CD4-positive, alpha-beta memory T cell (primary cell): Measurements from ENCODE around the gene SRPK1. TPM values are rescaled to one million over a fixed set of nuclear protein-coding genes. Genes with fewer than 3 reads are reported as not detected.

Source experiments
- CTCF ChIA-PET: fragments of 350-600 bp; sonication (Branson Sonifier 250); formaldehyde crosslinking; loops from one replicate; lab custom pipeline; 2021; ENCODE audit warnings: inconsistent platforms; ENCODE audit not compliant: partially characterized antibody; lab: Charles Lee
- POLR2A ChIA-PET: fragments of 350-600 bp; sonication (Branson Sonifier 250); formaldehyde crosslinking; loops from one replicate; lab custom pipeline; 2021; ENCODE audit not compliant: partially characterized antibody; lab: Charles Lee
- DNase-seq, 5 donors: peaks; one replicate each; pipeline versions ENCODE4 v3.0.0 to v3.0.0-alpha.2; 2020 to 2022; ENCODE audit warnings: mixed read lengths in 1 of 5
- H3K27ac ChIP-seq: one replicate; pipeline ENCODE4 v1.7.0; 2013; ENCODE audit warnings: low read depth, low read length
- H3K27me3 ChIP-seq: 2 replicates; pipeline ENCODE4 v1.7.0; 2013; ENCODE audit warnings: mild to moderate bottlenecking, low read length, moderate library complexity; ENCODE audit not compliant: insufficient read depth
- H3K36me3 ChIP-seq: 2 replicates; pipeline ENCODE4 v1.7.0; 2013; ENCODE audit warnings: mild to moderate bottlenecking, low read length, moderate library complexity; ENCODE audit not compliant: insufficient read depth
- H3K4me1 ChIP-seq: 2 replicates; pipeline ENCODE4 v1.7.0; 2013; ENCODE audit warnings: mild to moderate bottlenecking, low read length, moderate library complexity; ENCODE audit not compliant: insufficient read depth
- H3K4me3 ChIP-seq, 2 donors: one replicate each; pipeline ENCODE4 v1.7.0; 2013; ENCODE audit warnings: low read length in 2 of 2, mild to moderate bottlenecking in 1 of 2
- H3K9me3 ChIP-seq, 2 donors: one replicate each; pipeline ENCODE4 v1.7.0; 2013; ENCODE audit warnings: low read length in 2 of 2, control low read depth in 1 of 2; ENCODE audit not compliant: control insufficient read depth in 1 of 2
- H3K27ac Mint-ChIP-seq, 7 donors: one replicate each; pipeline ENCODE4 v1.8.0; 2020 to 2021; ENCODE audit warnings: mixed read lengths in 7 of 7, mild to moderate bottlenecking in 6 of 7, inconsistent platforms in 3 of 7, moderate library complexity in 3 of 7
- H3K27me3 Mint-ChIP-seq, 2 donors: one replicate each; pipeline ENCODE4 v1.8.0; 2020 to 2021; ENCODE audit warnings: mixed read lengths in 2 of 2
- H3K36me3 Mint-ChIP-seq, 2 donors: one replicate each; pipeline ENCODE4 v1.8.0; 2020 to 2021; ENCODE audit warnings: mixed read lengths in 2 of 2, inconsistent platforms in 1 of 2, mild to moderate bottlenecking in 1 of 2
- H3K4me1 Mint-ChIP-seq, 4 donors: one replicate each; pipeline ENCODE4 v1.8.0; 2020 to 2021; ENCODE audit warnings: mixed read lengths in 4 of 4, mild to moderate bottlenecking in 1 of 4
- H3K4me3 Mint-ChIP-seq, 8 donors: one replicate each; pipeline ENCODE4 v1.8.0; 2020 to 2021; ENCODE audit warnings: mixed read lengths in 8 of 8, mild to moderate bottlenecking in 7 of 8, moderate library complexity in 6 of 8, inconsistent platforms in 3 of 8
- H3K9me3 Mint-ChIP-seq, 8 donors: one replicate each; pipeline ENCODE4 v1.8.0; 2020 to 2021; ENCODE audit warnings: mixed read lengths in 8 of 8, mild to moderate bottlenecking in 5 of 8, inconsistent platforms in 3 of 8, moderate library complexity in 1 of 8
- intact Hi-C: fragments of 100-400 bp; cut with micrococcal nuclease; formaldehyde crosslinking; loops from one replicate; pipeline ENCODE4 v1.15.1; 2023
- polyA plus RNA-seq, 2 donors: library from polyadenylated mRNA; unstranded; fragments of 300-500 nt; fragmentation: Illumina TruSeq; gene quantifications; one replicate each; pipeline ENCODE4 v1.2.3, GENCODE V29; 2021
- total RNA-seq, 2 experiments: library from RNA; stranded (reverse); gene quantifications; one replicate each; pipeline ENCODE4 v1.2.3, GENCODE V29; 2021

Gene SRPK1
- total and polyA plus RNA-seq, 4 experiments from 2014 or later: 47.6 to 57.5 (median 51.6) TPM

DNA sequence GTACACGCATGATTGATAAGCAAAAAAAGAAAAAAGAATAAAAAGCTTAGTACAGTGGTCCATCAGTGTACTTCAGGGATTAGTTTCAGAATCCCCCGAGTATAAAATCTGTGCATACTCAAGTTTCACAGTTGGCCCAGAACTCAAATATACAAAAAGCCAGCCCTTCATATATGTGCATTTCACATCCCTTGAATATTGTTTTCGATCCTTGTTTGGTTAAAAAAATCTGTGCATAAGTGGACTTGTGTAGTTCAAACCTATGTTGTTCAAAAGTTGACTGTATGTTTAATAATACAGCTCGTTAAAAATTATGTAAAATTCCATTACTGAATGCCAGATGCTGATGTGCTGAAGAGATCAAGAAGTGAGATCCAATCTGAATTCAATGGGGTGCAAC is 61.5 kb downstream of the SRPK1 start:
- POLR2A ChIA-PET: no interaction called here
- Histone ChIP-seq H3K4me1 (no peaks in the 10 kb centered on the region), H3K27ac (no peak overlapping the region), H3K4me3 (no peak overlapping the region), H3K36me3 (peaks cover 32% of the 10 kb centered on the region), H3K9me3 (no peaks in the 10 kb centered on the region), H3K27me3 (no peaks in the 10 kb centered on the region)
- Mint-ChIP-seq H3K4me1 (peaks cover 0 to 5% (median 1%) of the 10 kb centered on the region in 4 donors), H3K36me3 (peaks cover 68 to 70% of the 10 kb centered on the region in 2 donors), H3K4me3 (no peak overlapping the region), H3K27me3 (no peaks in the 10 kb centered on the region), H3K27ac (no peak overlapping the region), H3K9me3 (no peaks in the 10 kb centered on the region)
- intact Hi-C loops: no loop called here
- DNase-seq: no peak
- CTCF ChIA-PET: no interaction called here

DNA sequence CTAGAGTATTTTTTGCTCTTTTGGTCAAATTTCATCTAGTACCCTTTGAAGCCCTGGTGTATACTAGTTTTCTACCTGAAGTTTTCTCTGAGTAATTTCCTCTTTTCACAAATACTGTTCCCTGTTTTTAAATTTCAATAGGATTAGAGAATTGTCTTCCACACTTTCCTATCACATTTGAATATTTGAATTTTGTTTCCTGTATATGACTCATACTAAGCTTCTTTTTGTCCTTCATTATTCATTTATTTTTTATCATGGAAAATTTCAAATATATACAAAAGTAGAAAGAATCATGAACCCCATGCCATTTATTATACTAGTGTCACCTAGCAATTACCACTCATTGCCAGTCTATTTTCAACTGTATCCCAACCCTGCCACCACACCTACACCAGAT is 63.0 kb downstream of the SRPK1 start:
- Mint-ChIP-seq H3K4me1 (peaks cover 0 to 3% (median under 1%) of the 10 kb centered on the region in 4 donors), H3K27ac (peak overlapping the region in 2 of 7 donors; percentile 22 to 42), H3K36me3 (peaks cover 70 to 74% of the 10 kb centered on the region in 2 donors), H3K9me3 (no peaks in the 10 kb centered on the region), H3K27me3 (no peaks in the 10 kb centered on the region), H3K4me3 (no peak overlapping the region)
- intact Hi-C loops: no loop called here
- Histone ChIP-seq H3K9me3 (no peaks in the 10 kb centered on the region), H3K4me1 (no peaks in the 10 kb centered on the region), H3K27ac (no peak overlapping the region), H3K27me3 (no peaks in the 10 kb centered on the region), H3K36me3 (peaks cover 37% of the 10 kb centered on the region), H3K4me3 (no peak overlapping the region)
- ChIA-PET CTCF (no interaction called here), POLR2A (no interaction called here)
- DNase-seq: no peak

GRCh38 chr6:35856250-35856649 is 64.6 kb downstream of the SRPK1 start:
- H3K9me3 Mint-ChIP-seq: no peaks in the 10 kb centered on the region
- peaks cover 36% of the 10 kb centered on the region for H3K36me3 ChIP-seq
- H3K9me3 ChIP-seq: no peaks in the 10 kb centered on the region
- no peaks in the 10 kb centered on the region for H3K27me3 ChIP-seq
- no peaks in the 10 kb centered on the region for H3K27me3 Mint-ChIP-seq
- no peak overlapping the region for H3K4me3 Mint-ChIP-seq
- no peaks in the 10 kb centered on the region for H3K4me1 ChIP-seq
- H3K36me3 Mint-ChIP-seq: peaks cover 71 to 77% of the 10 kb centered on the region in 2 donors
- no peak overlapping the region for H3K4me3 ChIP-seq
- no peak for DNase-seq
- POLR2A ChIA-PET: no interaction called here
- no peak overlapping the region for H3K27ac Mint-ChIP-seq
- CTCF ChIA-PET: no interaction called here
- no peak overlapping the region for H3K27ac ChIP-seq
- H3K4me1 Mint-ChIP-seq: peaks cover 0 to 2% (median 0%) of the 10 kb centered on the region in 4 donors
- intact Hi-C loops: no loop called here

DNA sequence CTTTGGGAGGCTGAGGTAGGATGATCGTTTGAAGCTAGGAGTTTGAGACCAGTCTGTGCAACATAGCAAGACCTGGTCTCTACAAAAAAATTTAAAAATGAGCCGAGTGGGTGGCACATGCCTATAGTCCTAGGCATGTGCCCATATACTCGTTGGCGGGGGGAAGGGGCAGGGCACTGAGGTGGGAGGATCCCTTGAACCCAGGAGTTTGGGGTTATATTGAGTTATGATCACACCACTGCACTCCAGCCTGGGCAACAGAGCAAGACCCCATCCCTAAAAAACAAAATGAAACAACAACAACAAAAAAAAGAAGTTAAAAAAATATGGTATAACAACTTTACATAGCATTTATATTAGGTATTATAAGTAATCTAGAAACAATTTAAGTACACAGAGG is 67.9 kb downstream of the SRPK1 start:
- no peaks in the 10 kb centered on the region for H3K27me3 Mint-ChIP-seq
- H3K9me3 Mint-ChIP-seq: peaks cover 0 to 5% (median 0%) of the 10 kb centered on the region in 8 donors
- peaks cover 66 to 71% of the 10 kb centered on the region in 2 donors for H3K36me3 Mint-ChIP-seq
- H3K9me3 ChIP-seq: no peaks in the 10 kb centered on the region
- H3K4me1 Mint-ChIP-seq: peaks cover 0 to 3% (median 0%) of the 10 kb centered on the region in 4 donors
- H3K4me3 ChIP-seq: no peak overlapping the region
- ChIA-PET POLR2A (no interaction called here), CTCF (no interaction called here)
- no peak overlapping the region for H3K27ac ChIP-seq
- intact Hi-C loops: no loop called here
- no peaks in the 10 kb centered on the region for H3K27me3 ChIP-seq
- H3K4me3 Mint-ChIP-seq: no peak overlapping the region
- peaks cover 24% of the 10 kb centered on the region for H3K36me3 ChIP-seq
- no peaks in the 10 kb centered on the region for H3K4me1 ChIP-seq
- no peak overlapping the region for H3K27ac Mint-ChIP-seq
- no peak for DNase-seq

GRCh38 chr6:35850208-35850607 is 70.7 kb downstream of the SRPK1 start:
- H3K9me3 Mint-ChIP-seq: peaks cover 0 to 5% (median 0%) of the 10 kb centered on the region in 8 donors
- ChIA-PET CTCF (no interaction called here), POLR2A (no interaction called here)
- H3K4me3 Mint-ChIP-seq: no peak overlapping the region
- DNase-seq: no peak
- peaks cover 58 to 63% of the 10 kb centered on the region in 2 donors for H3K36me3 Mint-ChIP-seq
- intact Hi-C loops: no loop called here
- peaks cover 11% of the 10 kb centered on the region for H3K36me3 ChIP-seq
- H3K27ac Mint-ChIP-seq: peak overlapping the region in 1 of 7 donors; percentile 36
- peaks cover 0 to 3% (median 0%) of the 10 kb centered on the region in 4 donors for H3K4me1 Mint-ChIP-seq
- H3K27ac ChIP-seq: no peak overlapping the region
- no peak overlapping the region for H3K4me3 ChIP-seq
- no peaks in the 10 kb centered on the region for H3K27me3 Mint-ChIP-seq
- H3K9me3 ChIP-seq: no peaks in the 10 kb centered on the region
- no peaks in the 10 kb centered on the region for H3K27me3 ChIP-seq
- no peaks in the 10 kb centered on the region for H3K4me1 ChIP-seq

- CTCF ChIA-PET: no interaction called here
- Histone ChIP-seq H3K4me3 (no peak overlapping the region), H3K27ac (no peak overlapping the region), H3K9me3 (no peaks in the 10 kb centered on the region), H3K36me3 (peaks cover 14% of the 10 kb centered on the region), H3K27me3 (no peaks in the 10 kb centered on the region), H3K4me1 (no peaks in the 10 kb centered on the region)
- Mint-ChIP-seq H3K4me1 (no peaks in the 10 kb centered on the region), H3K27me3 (no peaks in the 10 kb centered on the region), H3K36me3 (peaks cover 41 to 44% of the 10 kb centered on the region in 2 donors), H3K9me3 (peaks cover 0 to 5% (median 0%) of the 10 kb centered on the region in 8 donors), H3K4me3 (no peak overlapping the region), H3K27ac (no peak overlapping the region)
- POLR2A ChIA-PET: no interaction called here
- intact Hi-C loops: no loop called here
- no peak for DNase-seq
Measured at GRCh38 chr6:35844290-35844689, 76.6 kb downstream of the SRPK1 start.

- Histone ChIP-seq H3K36me3 (peaks cover 22% of the 10 kb centered on the region), H3K9me3 (no peaks in the 10 kb centered on the region), H3K27me3 (no peaks in the 10 kb centered on the region), H3K4me3 (no peak overlapping the region), H3K27ac (no peak overlapping the region), H3K4me1 (no peaks in the 10 kb centered on the region)
- peak overlapping the region in 1 of 7 donors; percentile 65 for H3K27ac Mint-ChIP-seq
- H3K36me3 Mint-ChIP-seq: peaks cover 36 to 41% of the 10 kb centered on the region in 2 donors
- ChIA-PET CTCF (no interaction called here), POLR2A (no interaction called here)
- H3K4me1 Mint-ChIP-seq: no peaks in the 10 kb centered on the region
- intact Hi-C loops: no loop called here
- no peak overlapping the region for H3K4me3 Mint-ChIP-seq
- H3K9me3 Mint-ChIP-seq: no peaks in the 10 kb centered on the region
- H3K27me3 Mint-ChIP-seq: no peaks in the 10 kb centered on the region
- DNase-seq: no peak
Measured at GRCh38 chr6:35842381-35842780, 78.5 kb downstream of the SRPK1 start.

DNA sequence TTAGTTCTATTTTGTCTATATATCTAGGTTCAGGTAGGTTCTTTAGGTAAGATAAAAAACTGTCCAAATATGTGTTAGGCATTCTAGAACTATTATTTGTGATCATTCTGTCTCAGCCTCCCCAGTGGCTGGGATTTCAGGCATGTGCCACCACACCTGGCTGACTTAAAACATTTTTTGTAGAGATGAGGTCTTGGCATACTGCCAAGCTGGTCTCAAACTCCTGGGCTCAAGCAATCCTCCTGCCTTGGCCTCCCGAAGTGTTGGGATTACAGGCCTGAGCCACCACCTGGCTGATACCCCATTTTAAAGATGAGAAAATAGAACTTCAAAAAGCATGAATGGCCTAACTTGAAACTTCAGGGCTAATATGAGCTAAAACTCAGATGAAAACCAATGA is 81.9 kb downstream of the SRPK1 start:
- peaks cover 44 to 58% of the 10 kb centered on the region in 2 donors for H3K36me3 Mint-ChIP-seq
- H3K9me3 Mint-ChIP-seq: no peaks in the 10 kb centered on the region
- H3K9me3 ChIP-seq: no peaks in the 10 kb centered on the region
- POLR2A ChIA-PET: no interaction called here
- peak overlapping the region in 1 of 7 donors; percentile 10 for H3K27ac Mint-ChIP-seq
- intact Hi-C loops: no loop called here
- CTCF ChIA-PET: no interaction called here
- no peak overlapping the region for H3K27ac ChIP-seq
- peaks cover 18% of the 10 kb centered on the region for H3K36me3 ChIP-seq
- no peaks in the 10 kb centered on the region for H3K27me3 Mint-ChIP-seq
- no peak overlapping the region for H3K4me3 ChIP-seq
- DNase-seq: no peak
- no peak overlapping the region for H3K4me3 Mint-ChIP-seq
- no peaks in the 10 kb centered on the region for H3K4me1 ChIP-seq
- H3K27me3 ChIP-seq: no peaks in the 10 kb centered on the region
- H3K4me1 Mint-ChIP-seq: no peaks in the 10 kb centered on the region
